B cell (primary cell): ENCODE measurements around the gene OR1K1. TPM values are rescaled to one million over a fixed set of nuclear protein-coding genes. Genes with fewer than 3 reads are reported as not detected.
"Not testable (repeated sequence)": the region's sequence is repeated elsewhere in the genome, so short reads cannot be mapped to it uniquely, and the experiment has no call there.

Experiments
- ATAC-seq: fragments of 200-7000 bp; cut with Tn5 transposase; one replicate; pipeline ENCODE4 v1.10.0; 2021; ENCODE audit warnings: low read depth, mild to moderate bottlenecking, moderate number of reproducible peaks, moderate library complexity
- CTCF ChIA-PET: fragments of 350-600 bp; sonication (Branson Sonifier 250); formaldehyde crosslinking; loops from one replicate; lab custom pipeline; 2021; ENCODE audit warnings: antibody characterized with exemption, inconsistent platforms; lab: Charles Lee
- POLR2A ChIA-PET: fragments of 350-600 bp; sonication (Branson Sonifier 250); formaldehyde crosslinking; loops from one replicate; lab custom pipeline; 2021; ENCODE audit warnings: antibody characterized with exemption; lab: Charles Lee
- DNase-seq: peaks from one replicate; pipeline ENCODE4 v3.0.0; 2013
- H2AFZ ChIP-seq: 2 replicates; pipeline ENCODE4 v1.6.1; 2012; ENCODE audit warnings: mild to moderate bottlenecking, low read depth, low read length; ENCODE audit not compliant: insufficient read depth, poor library complexity, severe bottlenecking
- H3K27ac ChIP-seq, 2 donors: 1 replicate in 1 of 2; 2 replicates in 1 of 2; pipeline ENCODE4 v1.5.1; 2012 to 2013; ENCODE audit warnings: low read length in 2 of 2, mild to moderate bottlenecking in 2 of 2, moderate library complexity in 1 of 2
- H3K27me3 ChIP-seq, 4 experiments: fragments of 200-600 bp in 1 of 4; sonication (generic) in 1 of 4; replicated peaks in 1 of 4; 1 replicate in 2 of 4; 2 replicates in 2 of 4; pipeline versions ENCODE4 v1.6.1 to v1.7.0; 2013 to 2016; ENCODE audit warnings: low read length in 3 of 4, mild to moderate bottlenecking in 2 of 4, mixed read lengths in 1 of 4, moderate library complexity in 1 of 4; ENCODE audit not compliant: insufficient read depth in 4 of 4, control insufficient read depth in 3 of 4; ENCODE audit errors: control extremely low read depth in 1 of 4
- H3K36me3 ChIP-seq, 2 experiments: replicated peaks in 1 of 2; 1 replicate in 1 of 2; 2 replicates in 1 of 2; pipeline versions ENCODE4 v1.6.1 to v1.7.1; 2013; ENCODE audit warnings: low read length in 1 of 2; ENCODE audit not compliant: insufficient read depth in 2 of 2, control insufficient read depth in 1 of 2; ENCODE audit errors: control extremely low read depth in 1 of 2, extremely low read depth in 1 of 2
- H3K4me1 ChIP-seq, 2 donors: fragments of 200-600 bp in 1 of 2; sonication (generic) in 1 of 2; 1 replicate in 1 of 2; 2 replicates in 1 of 2; pipeline versions ENCODE4 v1.5.1 to v1.6.1; 2013 to 2017; ENCODE audit warnings: low read length in 2 of 2; ENCODE audit not compliant: control insufficient read depth in 2 of 2, insufficient read depth in 2 of 2
- H3K4me2 ChIP-seq: replicated peaks from 2 replicates; pipeline ENCODE3; 2012; ENCODE audit warnings: mild to moderate bottlenecking, low read depth, low read length; ENCODE audit not compliant: poor library complexity, severe bottlenecking
- H3K4me3 ChIP-seq, 5 experiments: fragments of 200-600 bp in 1 of 5; sonication (generic) in 1 of 5; 1 replicate in 3 of 5; 2 replicates in 2 of 5; pipeline versions ENCODE4 v1.5.1 to v1.7.0; 2011 to 2016; ENCODE audit warnings: low read length in 4 of 5, mild to moderate bottlenecking in 4 of 5, low read depth in 2 of 5, control low read depth in 1 of 5, moderate library complexity in 1 of 5; ENCODE audit not compliant: insufficient read depth in 1 of 5; ENCODE audit errors: control extremely low read depth in 1 of 5, extremely low read depth in 1 of 5
- H3K79me2 ChIP-seq: fragments of 200-600 bp; sonication (generic); one replicate; pipeline ENCODE4 v1.6.0; 2016; ENCODE audit warnings: low read length; ENCODE audit not compliant: control insufficient read depth, insufficient read depth
- H3K9ac ChIP-seq: fragments of 200-600 bp; sonication (generic); 2 replicates; pipeline ENCODE4 v1.6.1; 2017; ENCODE audit warnings: mild to moderate bottlenecking, low read length, moderate library complexity
- H3K9me3 ChIP-seq, 3 donors: one replicate each; pipeline versions ENCODE4 v1.6.1 to v1.7.1; 2013; ENCODE audit warnings: low read length in 2 of 3; ENCODE audit not compliant: control insufficient read depth in 2 of 3, insufficient read depth in 1 of 3; ENCODE audit errors: control extremely low read depth in 1 of 3
- H4K20me1 ChIP-seq: 2 replicates; pipeline ENCODE4 v1.6.0; 2012; ENCODE audit warnings: mild to moderate bottlenecking, low read length; ENCODE audit not compliant: insufficient read depth, control insufficient read depth, poor library complexity, severe bottlenecking
- H3K27ac Mint-ChIP-seq: one replicate; pipeline ENCODE4 v1.8.0; 2021; ENCODE audit warnings: mixed read lengths
- H3K27me3 Mint-ChIP-seq: one replicate; pipeline ENCODE4 v1.8.0; 2021; ENCODE audit warnings: mixed read lengths
- H3K4me1 Mint-ChIP-seq: one replicate; pipeline ENCODE4 v1.8.0; 2021; ENCODE audit warnings: mixed read lengths
- H3K4me3 Mint-ChIP-seq: one replicate; pipeline ENCODE4 v1.8.0; 2021; ENCODE audit warnings: mixed read lengths
- H3K9me3 Mint-ChIP-seq: one replicate; pipeline ENCODE4 v1.8.0; 2022; ENCODE audit warnings: mixed read lengths; ENCODE audit not compliant: insufficient read depth
- CTCF ChIP-seq: fragments of 200-600 bp; IDR thresholded peaks from one replicate; pipeline ENCODE4 v1.8.0; 2022; ENCODE audit warnings: antibody characterized with exemption, mild to moderate bottlenecking
- EZH2 ChIP-seq: IDR thresholded peaks from 2 replicates; pipeline ENCODE4 v1.6.1; 2012; ENCODE audit warnings: borderline replicate concordance, low read depth, mild to moderate bottlenecking, moderate library complexity, low read length; ENCODE audit not compliant: insufficient read depth, poor library complexity, severe bottlenecking
- WGBS: methylation state at CpG from one replicate; pipeline ENCODE4 v1.1.5; 2013; ENCODE audit warnings: missing lambda C conversion rate; ENCODE audit not compliant: insufficient coverage; 5-methylcytosine and 5-hydroxymethylcytosine counted together
- intact Hi-C: fragments of 100-400 bp; cut with micrococcal nuclease; formaldehyde crosslinking; loops from one replicate; pipeline ENCODE4 v1.10.0; 2022
- polyA plus RNA-seq: library from polyadenylated mRNA; depleted of rRNA; stranded (reverse); fragments of >200 nt; gene quantifications from 2 replicates; pipeline ENCODE4 v1.2.3, GENCODE V29; 2012
- total RNA-seq, 2 donors: library from RNA; stranded (reverse); fragments of 120-200 nt in 1 of 2; gene quantifications; 1 replicate in 1 of 2; 2 replicates in 1 of 2; pipeline versions ENCODE4 v1.2.3 to v1.2.4, GENCODE V29; 2013 to 2022

Gene OR1K1
- total and polyA plus RNA-seq, 2 donors (not counting 1 experiment from before 2014, with no cell fraction given), result not detected

DNA sequence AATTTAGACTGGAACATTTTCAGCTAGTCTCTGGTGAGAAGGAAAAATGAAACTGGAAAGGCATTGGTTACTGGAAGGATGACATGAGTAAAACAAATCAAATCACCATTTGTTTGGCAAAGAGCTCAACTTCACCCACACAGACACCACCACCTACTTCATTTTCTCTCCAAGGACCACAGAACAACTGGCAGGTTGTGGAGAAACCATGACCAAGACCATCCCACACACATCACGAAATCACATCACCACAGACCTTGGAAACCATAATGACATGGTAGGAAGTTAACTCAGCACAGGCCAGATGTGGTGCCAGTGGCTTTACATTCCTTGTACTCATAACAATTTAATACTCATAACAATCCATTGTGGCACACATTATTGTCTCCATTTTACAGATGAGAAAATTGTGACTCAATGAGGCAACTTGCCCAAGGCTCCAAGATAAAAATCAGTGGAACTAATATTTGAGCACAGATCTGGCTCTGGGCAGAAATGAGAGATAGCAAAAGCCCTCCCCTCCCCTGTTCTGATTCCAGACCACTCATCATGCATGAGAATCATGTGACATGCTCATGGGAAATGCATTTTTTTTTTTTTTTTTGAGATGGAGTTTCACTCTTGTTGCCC is 7.5 kb downstream of the OR1K1 start:
- no peaks in the 10 kb centered on the region for H3K36me3 ChIP-seq
- Mint-ChIP-seq H3K27me3 (no peaks in the 10 kb centered on the region), H3K4me3 (no peak overlapping the region), H3K27ac (no peak overlapping the region), H3K9me3 (no peaks in the 10 kb centered on the region), H3K4me1 (no peaks in the 10 kb centered on the region)
- intact Hi-C loops, result no loop called here
- no peak overlapping the region for H3K4me2 ChIP-seq
- no peaks in the 10 kb centered on the region for H3K4me1 ChIP-seq
- ChIA-PET POLR2A (no interaction called here), CTCF (interaction anchor here (1.6 to 8.7 kb wide), 2 partner anchors 344 to 683 kb away, joined by 9 to 58 read pairs; no protein-coding TSS in a partner anchor)
- DNase-seq (no peak), ATAC-seq (no peak)
- H2AFZ ChIP-seq, result no peak overlapping the region
- H3K27me3 ChIP-seq, result no peaks in the 10 kb centered on the region
- WGBS, result no CpG with 5 or more reads among the region's 1 CpG
- H4K20me1 ChIP-seq, result no peaks in the 10 kb centered on the region
- H3K9ac ChIP-seq, result no peak overlapping the region
- H3K79me2 ChIP-seq, result no peaks in the 10 kb centered on the region
- TF ChIP-seq CTCF, result no peak
- no peak for TF ChIP-seq EZH2
- no peak overlapping the region for H3K4me3 ChIP-seq
- no peak overlapping the region for H3K27ac ChIP-seq
- no peaks in the 10 kb centered on the region for H3K9me3 ChIP-seq

GRCh38 chr9:122808141-122808540 is 8.2 kb downstream of the OR1K1 start:
- POLR2A ChIA-PET, result no interaction called here
- Histone ChIP-seq H3K4me2 (no peak overlapping the region), H3K9ac (no peak overlapping the region), H3K79me2 (no peaks in the 10 kb centered on the region), H3K9me3 (no peaks in the 10 kb centered on the region), H3K27ac (no peak overlapping the region), H3K36me3 (no peaks in the 10 kb centered on the region), H4K20me1 (no peaks in the 10 kb centered on the region), H3K4me1 (no peaks in the 10 kb centered on the region), H3K4me3 (no peak overlapping the region), H3K27me3 (no peaks in the 10 kb centered on the region), H2AFZ (no peak overlapping the region)
- H3K27ac Mint-ChIP-seq, result no peak overlapping the region
- CTCF ChIA-PET, result interaction anchor here (1.0 to 8.7 kb wide), 5 partner anchors 344 to 709 kb away, joined by 3 to 58 read pairs (median 11); no protein-coding TSS in a partner anchor
- TF ChIP-seq CTCF, result no peak
- TF ChIP-seq EZH2, result no peak
- DNase-seq, result no peak
- H3K4me1 Mint-ChIP-seq, result no peaks in the 10 kb centered on the region
- H3K9me3 Mint-ChIP-seq, result no peaks in the 10 kb centered on the region
- ATAC-seq, result no peak
- H3K4me3 Mint-ChIP-seq, result no peak overlapping the region
- 87% methylated on average over 3 of the region's 3 CpGs for WGBS
- intact Hi-C loops, result no loop called here
- no peaks in the 10 kb centered on the region for H3K27me3 Mint-ChIP-seq

DNA sequence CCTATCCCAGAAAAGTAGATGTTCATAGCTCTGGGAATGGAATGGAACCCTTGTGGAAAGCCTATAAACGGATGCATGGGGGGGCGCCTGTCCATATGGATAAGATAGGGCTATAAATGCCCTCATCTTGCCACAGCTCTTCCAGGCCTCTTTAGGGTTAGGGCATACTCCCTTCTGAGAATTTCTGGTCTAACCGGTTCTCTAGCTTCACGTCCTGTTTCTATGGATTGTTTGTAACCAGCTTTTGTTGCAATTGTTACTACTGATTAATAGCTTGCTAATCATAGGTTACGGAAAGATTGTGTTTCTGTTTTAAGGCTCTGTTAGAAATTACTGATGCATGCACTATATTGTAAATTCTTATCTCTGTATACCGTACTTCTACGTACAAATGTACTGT is 9.3 kb downstream of the OR1K1 start:
- POLR2A ChIA-PET, DNase-seq, H3K9me3 Mint-ChIP-seq, H3K27me3 ChIP-seq, intact Hi-C loops, H3K4me1 Mint-ChIP-seq, H2AFZ ChIP-seq, H3K79me2 ChIP-seq, H3K27me3 Mint-ChIP-seq, H3K27ac Mint-ChIP-seq, H3K4me1 ChIP-seq, H3K9me3 ChIP-seq, H3K9ac ChIP-seq, H3K4me2 ChIP-seq, H3K4me3 ChIP-seq, ATAC-seq, H3K4me3 Mint-ChIP-seq, H3K27ac ChIP-seq, H4K20me1 ChIP-seq, H3K36me3 ChIP-seq: not testable (repeated sequence)
- CTCF ChIA-PET, result interaction anchor here (1.0 to 8.7 kb wide), 5 partner anchors 345 to 710 kb away, joined by 3 to 58 read pairs (median 11); no protein-coding TSS in a partner anchor
- WGBS, result 100% methylated on average over 2 of the region's 7 CpGs
